Cerebellar nuclear complex (tissue), 1 donor: ENCODE data around the gene SCAF8.

Experiments
- DNase-seq, 2 experiments: peaks; one replicate each; lab custom pipeline; 2025; lab: John Stamatoyannopoulos, UW

SCAF8 gene

GRCh38 chr6:154841109-154841508 is 107.9 kb downstream of the SCAF8 start:
- DNase-seq: no peak

DNA sequence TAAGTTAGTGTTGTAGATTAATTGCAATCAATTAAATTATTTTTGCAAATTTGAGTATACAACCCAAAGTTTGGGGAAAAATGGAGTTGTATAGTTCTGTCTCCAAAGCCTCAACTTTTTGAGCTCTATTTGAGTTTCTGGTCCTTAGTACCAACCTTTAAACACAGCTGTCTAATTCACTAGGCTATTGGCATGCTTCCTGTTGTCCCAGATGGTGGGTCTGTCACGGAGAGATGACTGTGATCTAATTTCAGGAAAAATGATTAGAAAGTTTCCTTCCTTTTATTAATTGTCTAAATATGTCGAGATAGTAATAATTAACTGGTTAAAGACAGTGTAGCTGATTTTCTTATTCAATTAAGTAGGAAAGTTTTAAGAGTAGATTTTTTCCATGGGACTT is 109.6 kb downstream of the SCAF8 start:
- DNase-seq: no peak

- DNase-seq: no peak
Measured at GRCh38 chr6:154847318-154847717, 114.1 kb downstream of the SCAF8 start.

- no peak for DNase-seq
Measured at GRCh38 chr6:154848580-154848979, 115.4 kb downstream of the SCAF8 start.

GRCh38 chr6:154849475-154849874 is 116.3 kb downstream of the SCAF8 start:
- no peak for DNase-seq

- no peak for DNase-seq
Measured at GRCh38 chr6:154852687-154853086, 119.5 kb downstream of the SCAF8 start.

DNA sequence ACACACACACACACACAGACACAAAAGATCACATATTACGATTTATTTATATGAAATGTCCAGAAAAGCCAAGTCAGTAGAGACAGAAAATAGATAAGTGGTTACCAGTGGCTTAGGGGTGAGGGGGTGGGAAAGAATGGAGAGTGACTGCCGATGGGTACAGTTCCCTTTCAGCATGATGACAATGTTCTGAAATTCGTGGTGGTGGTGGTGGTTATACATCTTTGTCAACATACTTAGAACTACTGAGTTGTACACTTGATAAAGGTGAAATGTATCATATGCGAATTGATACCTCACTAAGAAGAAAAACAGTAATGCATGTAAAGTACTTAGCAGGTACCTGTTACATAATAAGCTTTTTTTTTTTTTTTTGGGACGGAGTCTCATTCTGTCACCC is 124.3 kb downstream of the SCAF8 start:
- no peak for DNase-seq

GRCh38 chr6:154861825-154862224 is 128.6 kb downstream of the SCAF8 start:
- DNase-seq: no peak

DNA sequence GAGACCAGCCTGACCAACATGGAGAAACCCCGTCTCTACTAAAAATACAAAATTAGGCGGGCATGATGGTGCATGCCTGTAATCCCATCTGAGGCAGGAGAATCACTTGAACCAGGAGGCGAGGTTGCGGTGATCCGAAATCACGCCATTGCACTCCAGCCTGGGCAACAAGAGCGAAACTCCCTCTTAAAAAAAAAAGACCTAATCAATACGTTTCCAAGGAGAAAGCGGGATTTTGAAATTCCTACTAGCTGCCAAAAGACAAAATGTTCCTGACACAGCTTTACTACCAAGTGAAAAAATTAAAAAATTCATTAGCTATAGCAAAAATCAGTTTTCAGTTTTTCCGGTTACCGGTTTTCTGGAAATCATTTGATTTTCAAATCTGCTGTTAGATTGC is 129.3 kb downstream of the SCAF8 start:
- no peak for DNase-seq

DNA sequence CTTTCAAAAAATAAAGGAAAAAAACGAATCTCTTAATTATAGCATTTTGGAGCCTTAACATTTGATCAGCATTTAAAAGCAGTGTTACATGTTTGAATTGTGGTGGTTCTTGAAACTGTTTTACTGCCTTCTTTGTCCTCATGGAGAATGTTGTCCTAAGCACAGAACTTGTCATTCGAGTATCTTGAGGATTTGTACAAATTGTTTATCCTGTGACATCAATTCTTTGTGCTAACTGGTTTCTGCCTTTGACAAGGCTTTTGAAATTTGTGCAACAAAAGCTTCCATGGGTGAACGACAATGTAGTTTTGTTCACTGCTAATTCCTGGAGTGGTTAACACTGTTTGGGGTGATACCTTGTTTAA is 130.8 kb downstream of the SCAF8 start:
- no peak for DNase-seq

DNA sequence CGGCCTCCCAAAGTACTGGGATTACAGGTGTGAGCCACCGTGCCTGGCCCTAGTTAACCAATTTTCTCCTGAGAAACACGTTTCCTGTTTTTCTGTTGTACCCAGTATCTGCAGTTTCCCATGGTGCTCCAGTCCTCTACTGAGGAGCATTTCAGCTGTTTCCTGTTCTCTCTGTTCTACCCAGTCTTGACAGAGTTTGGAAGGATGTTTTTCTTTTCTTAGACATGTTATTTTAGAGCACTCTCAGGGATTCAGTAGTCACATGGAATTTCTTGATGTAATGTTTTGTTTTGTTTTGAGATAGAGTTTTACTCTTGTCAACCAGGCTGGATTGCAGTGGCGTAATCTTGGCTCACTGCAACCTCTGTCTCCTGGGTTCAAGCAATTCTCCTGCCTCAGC is 132.1 kb downstream of the SCAF8 start:
- no peak for DNase-seq

GRCh38 chr6:154868143-154868594 is 135.0 kb downstream of the SCAF8 start:
- no peak for DNase-seq

GRCh38 chr6:154872542-154873114 is 139.4 kb downstream of the SCAF8 start:
- no peak for DNase-seq

DNA sequence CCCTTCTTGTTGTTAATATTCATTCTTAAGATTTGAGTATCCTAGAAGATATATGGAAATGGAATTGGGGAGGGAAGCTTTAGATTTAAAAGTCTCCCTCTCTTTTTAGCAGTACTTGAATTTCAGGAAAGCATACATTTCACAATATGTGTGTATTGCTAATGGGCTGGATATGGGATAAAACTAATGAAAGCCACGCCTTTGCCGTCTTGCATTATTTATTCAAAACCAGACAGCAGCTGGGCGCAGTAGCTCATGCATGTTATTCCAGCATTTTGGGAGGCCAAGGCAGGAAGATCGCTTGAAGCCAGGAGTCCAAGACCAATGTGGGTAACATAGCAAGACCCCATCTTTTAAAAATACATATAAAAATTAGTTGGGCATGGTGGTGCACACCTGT is 140.3 kb downstream of the SCAF8 start:
- no peak for DNase-seq

DNA sequence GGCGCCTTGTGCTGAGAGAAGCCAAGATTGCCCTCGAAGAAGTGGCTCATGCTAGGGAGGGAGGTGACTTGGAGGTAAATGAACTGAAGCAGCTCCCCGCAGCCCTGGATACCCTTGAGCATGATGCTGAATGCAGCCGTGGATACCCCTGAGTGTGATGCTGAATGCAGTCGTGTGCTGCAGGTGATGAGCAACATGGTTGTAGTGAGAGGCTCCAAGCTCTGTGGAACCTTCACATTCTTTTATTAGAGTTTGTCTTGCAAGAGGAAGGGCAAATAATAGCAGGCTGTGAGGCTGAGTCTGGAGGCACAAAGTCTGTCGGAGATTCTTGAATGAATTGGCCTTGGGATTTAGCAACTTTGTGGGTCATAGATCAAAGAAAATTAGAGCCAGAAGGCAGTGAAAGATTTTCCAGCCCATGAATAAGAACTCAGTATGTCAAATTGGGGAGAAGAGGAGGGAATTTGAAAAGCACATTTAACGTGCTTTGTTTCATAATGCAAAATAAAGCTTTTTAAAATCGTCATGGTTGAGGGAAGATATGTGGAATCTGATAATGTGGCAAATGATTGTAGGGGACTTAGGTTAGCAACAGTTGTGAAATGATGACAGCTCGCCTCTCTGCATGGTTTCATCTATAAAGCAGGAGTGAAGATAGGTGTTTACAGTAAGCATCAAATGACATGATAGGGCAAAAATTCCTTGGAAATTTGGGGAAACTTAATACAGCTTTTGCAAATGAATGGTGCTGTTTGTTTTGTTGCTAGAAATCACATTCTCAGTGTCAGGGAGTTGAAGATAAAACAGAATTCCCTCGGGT is 141.8 kb downstream of the SCAF8 start:
- DNase-seq: no peak

DNA sequence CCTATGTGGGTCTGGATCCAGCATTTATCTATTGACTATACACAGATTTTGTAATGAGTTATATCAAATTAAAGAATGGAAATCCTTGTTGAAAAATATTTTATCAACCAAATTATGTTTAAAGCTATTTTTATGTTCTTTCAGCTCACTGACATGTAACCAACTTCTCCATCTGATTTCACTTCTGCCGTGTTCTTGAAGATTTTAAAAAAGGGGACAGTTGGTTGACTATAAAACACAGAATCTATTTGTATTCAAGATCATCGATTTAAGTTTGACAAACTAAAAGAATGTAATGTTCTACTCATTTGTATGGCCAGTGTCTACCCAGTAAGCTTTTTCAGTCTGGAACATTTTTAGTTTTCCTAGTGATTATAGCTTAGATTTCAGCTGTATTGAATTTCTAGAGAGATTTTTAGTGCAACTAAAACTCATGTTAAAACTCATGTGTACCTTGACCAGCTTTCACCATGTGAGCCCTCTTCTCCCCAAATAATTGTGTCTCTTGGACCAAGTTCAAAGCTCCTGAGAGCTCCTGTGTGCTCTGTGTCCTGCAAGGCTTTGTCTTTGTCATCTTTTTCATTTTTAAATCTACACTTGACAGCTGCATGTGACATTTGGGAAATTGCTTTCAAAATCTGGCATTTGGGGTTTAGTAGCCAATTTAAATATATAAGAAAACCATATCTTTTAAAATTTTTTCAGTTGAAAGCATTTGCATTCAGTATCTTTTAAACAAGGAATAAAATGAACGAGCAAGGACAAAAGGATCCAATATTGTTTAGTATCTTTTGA is 143.5 kb downstream of the SCAF8 start:
- DNase-seq: no peak

DNA sequence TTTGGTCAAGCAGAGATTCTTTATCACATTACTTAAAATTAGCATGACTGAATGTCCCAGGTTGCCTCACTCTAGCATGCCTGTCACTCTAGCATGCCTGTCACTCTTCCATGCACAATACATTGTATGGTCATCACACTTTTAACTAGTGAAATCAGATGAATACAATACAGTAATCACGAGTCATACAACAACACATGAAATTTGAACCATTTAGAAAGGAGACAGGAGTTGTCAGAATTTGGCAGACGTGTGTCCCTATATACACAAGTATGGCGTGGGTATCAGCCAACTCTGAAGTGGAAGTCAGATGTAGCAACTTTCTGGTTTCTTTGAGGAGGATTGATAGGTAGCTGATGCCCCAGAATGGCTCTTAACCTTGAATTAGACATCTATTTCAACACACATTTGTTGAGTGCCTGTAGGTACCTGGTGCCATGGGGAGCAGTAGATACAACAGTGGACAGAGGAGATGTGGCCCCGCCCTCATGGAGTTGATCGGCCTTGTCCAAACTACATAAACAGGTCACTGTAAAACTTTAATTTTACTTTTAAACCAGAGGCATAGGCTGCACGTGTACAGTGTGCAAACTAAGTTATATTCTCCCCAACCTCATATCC is 145.8 kb downstream of the SCAF8 start:
- no peak for DNase-seq

DNA sequence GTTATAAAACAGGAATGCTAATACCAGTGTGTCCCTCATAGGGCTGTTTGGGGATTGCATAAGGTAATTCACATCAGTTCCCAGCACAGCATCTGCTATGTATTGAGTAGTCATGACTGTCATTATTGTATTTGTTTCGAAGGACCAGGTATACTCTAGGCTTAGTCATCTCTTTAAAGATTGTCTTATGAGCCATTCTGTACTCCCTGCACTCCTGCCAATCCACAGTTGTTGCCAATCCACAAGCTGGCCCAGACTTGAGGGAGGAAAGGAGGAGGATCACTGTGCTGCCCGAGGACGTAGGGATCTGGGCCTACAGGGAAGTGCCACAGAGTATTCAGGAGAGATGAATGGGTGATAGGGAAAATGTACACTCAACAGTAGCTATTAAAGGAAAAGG is 148.9 kb downstream of the SCAF8 start:
- DNase-seq: no peak
